Stimulated activated naive CD4-positive, alpha-beta T cell treated with Interleukin-2 at 50 U/mL for 16 hours (primary cell): ENCODE data around the gene ZBTB20.

Experiments
- DNase-seq: peaks from one replicate; lab custom pipeline; 2025; lab: John Stamatoyannopoulos, UW

Gene ZBTB20

GRCh38 chr3:114527036-114527644 lies 619.9 kb downstream of the ZBTB20 start:
- DNase-seq = no peak

GRCh38 chr3:114525278-114525677 lies 621.8 kb downstream of the ZBTB20 start:
- DNase-seq = no peak

GRCh38 chr3:114519415-114519814 lies 627.7 kb downstream of the ZBTB20 start:
- no peak for DNase-seq

GRCh38 chr3:114518206-114518808 lies 628.8 kb downstream of the ZBTB20 start:
- DNase-seq = no peak

GRCh38 chr3:114510201-114510600 lies 636.9 kb downstream of the ZBTB20 start:
- DNase-seq = no peak

- no peak for DNase-seq
Measured at GRCh38 chr3:114509756-114510155, 637.3 kb downstream of the ZBTB20 start.

GRCh38 chr3:114508976-114509375 lies 638.1 kb downstream of the ZBTB20 start:
- no peak for DNase-seq

- DNase-seq = no peak
Measured at GRCh38 chr3:114508208-114508607, 638.9 kb downstream of the ZBTB20 start.

GRCh38 chr3:114506591-114507300 lies 640.3 kb downstream of the ZBTB20 start:
- DNase-seq = no peak

- no peak for DNase-seq
Measured at GRCh38 chr3:114504941-114505628, 642.0 kb downstream of the ZBTB20 start.

- no peak for DNase-seq
Measured at GRCh38 chr3:114502204-114502603, 644.9 kb downstream of the ZBTB20 start.

GRCh38 chr3:114499976-114500375 lies 647.1 kb downstream of the ZBTB20 start:
- DNase-seq = no peak

- DNase-seq = no peak
Measured at GRCh38 chr3:114498539-114499370, 648.3 kb downstream of the ZBTB20 start.

- no peak for DNase-seq
Measured at GRCh38 chr3:114496874-114497273, 650.2 kb downstream of the ZBTB20 start.

GRCh38 chr3:114496466-114496865 lies 650.6 kb downstream of the ZBTB20 start:
- DNase-seq = no peak

- DNase-seq = no peak
Measured at GRCh38 chr3:114496021-114496434, 651.1 kb downstream of the ZBTB20 start.

- DNase-seq = no peak
Measured at GRCh38 chr3:114494498-114494897, 652.6 kb downstream of the ZBTB20 start.

- DNase-seq = no peak
Measured at GRCh38 chr3:114490829-114491228, 656.3 kb downstream of the ZBTB20 start.

GRCh38 chr3:114487502-114487901 lies 659.6 kb downstream of the ZBTB20 start:
- DNase-seq = no peak

- no peak for DNase-seq
Measured at GRCh38 chr3:114484919-114485318, 662.2 kb downstream of the ZBTB20 start.

GRCh38 chr3:114481113-114481512 lies 666.0 kb downstream of the ZBTB20 start:
- no peak for DNase-seq

- no peak for DNase-seq
Measured at GRCh38 chr3:114480442-114480841, 666.6 kb downstream of the ZBTB20 start.
